Measurements from ENCODE around the gene PHIP. TPM values are rescaled to one million over a fixed set of nuclear protein-coding genes. Genes with fewer than 3 reads are reported as not detected.

Gene PHIP
- total RNA-seq, 1 donor from 2014 or later = 42.4 TPM

DNA sequence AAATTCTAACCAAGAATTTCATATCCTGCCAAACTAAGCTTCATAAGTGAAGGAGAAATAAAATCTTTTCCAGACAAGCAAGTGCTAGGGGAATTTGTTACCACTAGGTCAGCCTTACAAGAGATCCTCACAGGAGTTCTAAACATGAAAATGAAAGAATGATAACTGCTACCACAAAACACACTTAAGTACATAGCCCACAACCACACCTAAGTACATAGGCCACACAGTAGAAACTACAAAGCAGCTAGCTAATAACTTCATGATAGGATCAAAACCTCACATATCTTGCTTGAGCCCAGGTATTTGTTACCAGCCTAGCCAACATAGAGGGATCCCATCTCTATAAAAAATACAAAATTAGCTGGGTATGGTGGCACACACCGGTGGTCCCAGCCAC, 160.3 kb downstream of the PHIP start:
- Mint-ChIP-seq H3K9me3 (ENCODE audit: unreplicated experiment) (peaks cover 12% of the 10 kb centered on the region), H3K36me3 (ENCODE audit: low read depth, unreplicated experiment) (peaks cover 17% of the 10 kb centered on the region), H3K27me3 (ENCODE audit: unreplicated experiment) (peaks cover 3% of the 10 kb centered on the region), H3K27ac (ENCODE audit: unreplicated experiment) (no peak overlapping the region), H3K4me3 (ENCODE audit: unreplicated experiment) (no peak overlapping the region), H3K4me1 (ENCODE audit: unreplicated experiment) (no peaks in the 10 kb centered on the region)
- TF ChIP-seq, protein P1, sequence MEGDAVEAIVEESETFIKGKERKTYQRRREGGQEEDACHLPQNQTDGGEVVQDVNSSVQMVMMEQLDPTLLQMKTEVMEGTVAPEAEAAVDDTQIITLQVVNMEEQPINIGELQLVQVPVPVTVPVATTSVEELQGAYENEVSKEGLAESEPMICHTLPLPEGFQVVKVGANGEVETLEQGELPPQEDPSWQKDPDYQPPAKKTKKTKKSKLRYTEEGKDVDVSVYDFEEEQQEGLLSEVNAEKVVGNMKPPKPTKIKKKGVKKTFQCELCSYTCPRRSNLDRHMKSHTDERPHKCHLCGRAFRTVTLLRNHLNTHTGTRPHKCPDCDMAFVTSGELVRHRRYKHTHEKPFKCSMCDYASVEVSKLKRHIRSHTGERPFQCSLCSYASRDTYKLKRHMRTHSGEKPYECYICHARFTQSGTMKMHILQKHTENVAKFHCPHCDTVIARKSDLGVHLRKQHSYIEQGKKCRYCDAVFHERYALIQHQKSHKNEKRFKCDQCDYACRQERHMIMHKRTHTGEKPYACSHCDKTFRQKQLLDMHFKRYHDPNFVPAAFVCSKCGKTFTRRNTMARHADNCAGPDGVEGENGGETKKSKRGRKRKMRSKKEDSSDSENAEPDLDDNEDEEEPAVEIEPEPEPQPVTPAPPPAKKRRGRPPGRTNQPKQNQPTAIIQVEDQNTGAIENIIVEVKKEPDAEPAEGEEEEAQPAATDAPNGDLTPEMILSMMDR (IDR thresholded peaks at IDR 0.05; ENCODE audit: unreplicated experiment) = no peak
- no peak for DNase-seq (ENCODE audit: low spot score)

DNA sequence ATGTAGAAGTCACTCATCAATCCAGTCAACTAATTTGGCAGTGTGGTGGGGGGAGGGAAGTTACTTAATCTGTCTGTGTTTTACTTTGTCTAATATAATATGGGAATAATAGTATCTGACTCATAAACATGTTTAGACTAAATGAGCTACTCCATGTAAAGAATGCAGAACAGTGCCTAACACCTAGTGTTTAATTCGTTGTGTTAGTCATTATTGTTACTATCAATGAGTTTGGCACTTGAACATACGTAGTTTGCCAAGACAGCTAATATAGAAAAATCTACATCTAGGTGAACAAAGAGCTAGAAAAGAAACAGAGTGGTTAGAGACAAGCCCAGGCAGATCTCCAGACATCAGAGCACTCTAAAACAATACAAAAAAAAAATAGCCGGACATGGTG, 161.6 kb downstream of the PHIP start:
- Mint-ChIP-seq H3K27ac (ENCODE audit: unreplicated experiment) (no peak overlapping the region), H3K27me3 (ENCODE audit: unreplicated experiment) (peaks cover 3% of the 10 kb centered on the region), H3K36me3 (ENCODE audit: low read depth, unreplicated experiment) (peaks cover 17% of the 10 kb centered on the region), H3K4me1 (ENCODE audit: unreplicated experiment) (peaks cover 2% of the 10 kb centered on the region), H3K9me3 (ENCODE audit: unreplicated experiment) (peaks cover 12% of the 10 kb centered on the region), H3K4me3 (ENCODE audit: unreplicated experiment) (no peak overlapping the region)
- TF ChIP-seq, protein P1 (IDR thresholded peaks at IDR 0.05; ENCODE audit: unreplicated experiment) = no peak
- DNase-seq (ENCODE audit: low spot score) = no peak

DNA sequence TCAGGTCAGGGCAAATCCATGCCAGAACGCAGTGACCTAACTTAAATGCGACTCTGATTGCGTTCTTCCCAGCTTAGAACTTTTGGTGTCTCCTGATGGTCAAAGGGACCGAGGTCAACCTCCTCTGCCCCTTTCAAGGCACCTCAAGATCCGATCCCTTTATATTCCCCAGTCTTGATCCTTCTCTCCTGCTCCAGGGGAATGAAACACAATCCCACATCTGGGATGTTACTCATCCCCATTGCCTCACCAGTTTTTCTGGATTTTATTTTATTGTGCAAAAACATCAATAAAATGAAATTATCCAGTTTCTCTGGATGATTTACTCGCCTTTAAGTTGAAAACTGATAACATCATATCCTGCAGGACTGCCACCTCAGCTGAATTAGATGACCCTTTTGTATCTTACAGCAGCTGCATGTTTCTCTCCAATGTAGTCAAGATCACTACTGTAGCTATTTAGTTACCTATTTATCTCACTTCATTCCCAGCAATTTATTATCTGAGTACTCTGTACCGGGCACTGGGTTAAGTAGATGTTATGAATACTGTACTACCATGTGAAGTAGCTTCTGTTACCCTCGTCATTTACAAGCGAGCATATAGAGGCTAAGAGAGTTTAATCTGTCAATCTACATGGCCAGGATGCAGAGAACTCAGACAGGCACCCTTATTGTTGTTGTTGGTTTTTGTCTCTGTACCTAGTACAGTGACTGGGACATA, 166.7 kb downstream of the PHIP start:
- DNase-seq (ENCODE audit: low spot score) = no peak
- peaks cover 3% of the 10 kb centered on the region for H3K27me3 Mint-ChIP-seq (ENCODE audit: unreplicated experiment)
- no peaks in the 10 kb centered on the region for H3K9me3 Mint-ChIP-seq (ENCODE audit: unreplicated experiment)
- H3K4me3 Mint-ChIP-seq (ENCODE audit: unreplicated experiment) = peak overlapping the region; percentile 22
- peak overlapping the region; percentile 19 for H3K27ac Mint-ChIP-seq (ENCODE audit: unreplicated experiment)
- no peaks in the 10 kb centered on the region for H3K36me3 Mint-ChIP-seq (ENCODE audit: low read depth, unreplicated experiment)
- TF ChIP-seq, protein P1 (IDR thresholded peaks at IDR 0.05; ENCODE audit: unreplicated experiment) = no peak
- H3K4me1 Mint-ChIP-seq (ENCODE audit: unreplicated experiment) = peaks cover 26% of the 10 kb centered on the region

DNA sequence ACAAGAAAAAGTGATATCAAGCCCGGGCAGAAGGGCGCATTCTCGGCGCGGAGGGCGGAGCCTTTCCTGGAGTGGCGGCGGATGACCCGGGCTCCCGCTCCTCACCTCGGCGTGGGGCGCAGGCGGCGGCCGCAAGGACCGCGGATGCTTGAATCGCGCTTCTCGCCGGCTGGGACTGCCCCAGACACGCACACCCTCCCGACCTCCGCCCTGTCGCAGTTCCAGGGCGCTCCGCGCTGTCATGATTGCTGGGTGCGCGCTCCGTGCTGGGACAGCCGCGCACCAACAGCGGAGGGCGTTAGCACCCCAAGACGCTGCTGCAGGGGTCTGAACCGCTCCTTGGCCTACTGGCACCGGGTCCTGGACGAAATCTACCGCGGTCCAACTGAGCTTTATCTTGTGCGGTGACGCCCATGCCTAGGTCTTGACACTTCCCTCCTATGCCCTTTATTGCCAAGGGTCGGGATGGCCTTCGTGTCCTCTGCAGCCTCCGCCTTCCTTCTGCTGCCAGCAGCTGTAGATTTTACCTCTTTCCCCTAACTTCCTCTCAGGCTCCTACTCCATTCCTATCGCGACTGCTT, 167.4 kb downstream of the PHIP start:
- H3K27me3 Mint-ChIP-seq (ENCODE audit: unreplicated experiment) = peaks cover 3% of the 10 kb centered on the region
- peak overlapping the region; percentile 33 for H3K27ac Mint-ChIP-seq (ENCODE audit: unreplicated experiment)
- DNase-seq (ENCODE audit: low spot score) = peak; percentile 60
- H3K4me1 Mint-ChIP-seq (ENCODE audit: unreplicated experiment) = peaks cover 26% of the 10 kb centered on the region
- H3K9me3 Mint-ChIP-seq (ENCODE audit: unreplicated experiment) = no peaks in the 10 kb centered on the region
- H3K4me3 Mint-ChIP-seq (ENCODE audit: unreplicated experiment) = peak overlapping the region; percentile 22
- TF ChIP-seq, protein P1 (IDR thresholded peaks at IDR 0.05; ENCODE audit: unreplicated experiment) = no peak
- H3K36me3 Mint-ChIP-seq (ENCODE audit: low read depth, unreplicated experiment) = no peaks in the 10 kb centered on the region

DNA sequence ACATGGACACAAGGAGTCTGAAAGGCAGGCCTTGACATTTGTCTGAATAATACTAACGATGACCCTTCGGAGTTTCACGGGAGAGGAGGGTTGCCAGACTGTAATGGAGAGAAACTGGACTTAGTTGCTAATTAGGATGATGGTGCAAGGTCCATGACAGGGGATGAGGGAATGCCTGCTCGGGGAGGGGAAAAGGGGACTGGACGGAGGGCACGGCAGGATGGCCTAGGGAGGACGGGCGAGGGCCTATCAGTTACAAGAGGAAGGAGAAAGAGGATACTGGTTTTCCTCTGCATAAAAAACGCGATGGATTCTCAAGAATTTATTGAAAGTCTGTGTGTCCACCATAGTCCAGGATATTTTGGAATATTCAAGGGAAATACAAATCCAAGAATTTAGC, 168.0 kb downstream of the PHIP start:
- Mint-ChIP-seq H3K36me3 (ENCODE audit: low read depth, unreplicated experiment) (no peaks in the 10 kb centered on the region), H3K27ac (ENCODE audit: unreplicated experiment) (peak overlapping the region; percentile 33), H3K4me3 (ENCODE audit: unreplicated experiment) (peak overlapping the region; percentile 4), H3K27me3 (ENCODE audit: unreplicated experiment) (peaks cover 3% of the 10 kb centered on the region), H3K9me3 (ENCODE audit: unreplicated experiment) (no peaks in the 10 kb centered on the region), H3K4me1 (ENCODE audit: unreplicated experiment) (peaks cover 26% of the 10 kb centered on the region)
- DNase-seq (ENCODE audit: low spot score) = no peak
- TF ChIP-seq, protein P1 (IDR thresholded peaks at IDR 0.05; ENCODE audit: unreplicated experiment) = no peak

All from endothelial cell (in vitro differentiated cells).